Stimulated activated CD4-positive, alpha-beta T cell treated with anti-CD3 and anti-CD28 coated beads, Interleukin-2, amount 100 ng/mL, for 24 hours (primary cell): ENCODE results near the gene NECAB2.
A peak's percentile ranks its signal among the peaks of the same experiment; 100 is the strongest.

Experiments
- DNase-seq, 2 donors: peaks; one replicate each; pipeline ENCODE4 v3.0.0-alpha.2; 2020

The NECAB2 gene

DNA sequence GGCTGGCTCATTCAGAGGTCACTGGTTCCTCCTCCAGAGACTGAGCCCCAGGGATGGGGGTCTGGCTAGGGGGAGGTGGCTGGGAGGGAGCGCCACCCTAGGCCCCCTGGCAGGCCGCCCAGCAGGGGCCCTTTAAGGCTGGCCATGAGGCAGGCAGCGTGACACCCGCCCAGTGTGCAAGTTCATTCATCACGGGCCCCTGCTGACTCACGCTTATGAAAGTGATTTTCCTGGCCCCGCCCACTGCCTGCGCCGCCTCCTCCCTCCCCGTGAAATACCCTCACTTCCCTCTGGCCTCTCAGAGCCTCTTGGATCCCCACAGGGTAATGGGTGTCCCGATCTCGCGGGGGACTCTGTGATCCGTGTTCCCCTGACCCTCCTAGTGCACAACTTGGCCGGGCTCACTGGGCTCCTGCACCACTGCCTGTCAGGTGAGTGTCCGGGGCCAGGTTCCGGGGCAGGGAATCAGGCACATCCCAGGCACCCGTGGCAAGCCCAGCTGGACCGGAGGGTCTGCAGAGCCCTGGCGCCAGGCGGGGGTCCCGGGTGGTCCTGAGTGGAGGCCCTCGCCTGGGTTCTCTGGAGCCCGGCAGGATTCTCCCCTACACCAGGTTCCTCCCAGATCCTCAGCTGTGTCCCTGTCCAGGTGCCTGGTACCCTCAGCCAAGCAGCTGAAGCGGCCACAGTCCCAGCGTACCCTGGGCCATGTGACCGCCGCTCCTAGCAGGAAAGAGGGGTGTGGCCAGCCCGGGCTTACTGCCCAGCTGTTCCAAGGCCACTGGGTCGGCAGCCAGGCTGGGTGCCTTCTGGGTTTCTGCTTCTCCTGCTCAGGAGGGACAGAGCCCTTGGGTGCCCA is 14.9 kb upstream of the NECAB2 start, which contains the start of gene OSGIN1:
OSGIN1 (plus strand) TSS at position 301 of the 856 bp plus-strand sequence. CDS start 4,432 bp downstream, outside the sequence.
- peak; percentile 83 to 90 for DNase-seq

DNA sequence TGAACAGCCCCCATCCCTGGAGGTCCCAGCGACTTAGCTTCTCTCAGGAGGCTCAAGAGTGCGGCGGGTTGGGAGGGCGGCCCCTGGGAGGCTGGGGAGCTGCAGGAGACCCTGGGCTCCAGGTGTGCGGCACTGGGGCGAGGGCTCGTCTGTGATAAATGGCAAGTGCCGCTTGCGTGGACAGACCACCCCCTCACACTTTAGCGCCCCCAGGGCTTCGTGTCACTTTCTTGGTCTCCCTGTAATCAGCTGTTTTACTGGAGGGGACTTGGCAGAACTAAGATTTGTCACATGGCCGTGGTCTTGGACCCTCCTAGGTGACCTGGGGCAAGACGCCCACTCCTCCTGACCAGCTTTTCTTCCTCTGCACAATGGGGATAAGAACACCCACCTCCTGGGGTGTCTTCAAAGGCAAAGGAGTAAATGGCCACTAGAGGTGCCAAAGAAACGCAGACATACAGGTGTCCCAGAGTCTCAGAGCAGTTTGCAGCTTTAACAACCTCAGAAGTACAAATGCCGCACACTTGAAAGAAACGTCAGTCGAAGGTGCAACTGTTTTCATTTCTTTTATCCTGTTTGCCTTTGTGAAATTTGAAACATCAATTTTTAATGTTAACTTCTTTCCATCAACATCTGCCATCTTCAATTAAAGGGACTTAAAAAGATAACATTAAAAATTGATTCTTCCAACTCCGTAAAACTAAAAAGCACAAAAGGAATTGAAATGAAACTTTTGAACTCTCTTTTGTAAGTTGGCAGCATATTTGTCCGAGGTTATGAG is 14.1 kb upstream of the NECAB2 start:
- DNase-seq, result no peak

DNA sequence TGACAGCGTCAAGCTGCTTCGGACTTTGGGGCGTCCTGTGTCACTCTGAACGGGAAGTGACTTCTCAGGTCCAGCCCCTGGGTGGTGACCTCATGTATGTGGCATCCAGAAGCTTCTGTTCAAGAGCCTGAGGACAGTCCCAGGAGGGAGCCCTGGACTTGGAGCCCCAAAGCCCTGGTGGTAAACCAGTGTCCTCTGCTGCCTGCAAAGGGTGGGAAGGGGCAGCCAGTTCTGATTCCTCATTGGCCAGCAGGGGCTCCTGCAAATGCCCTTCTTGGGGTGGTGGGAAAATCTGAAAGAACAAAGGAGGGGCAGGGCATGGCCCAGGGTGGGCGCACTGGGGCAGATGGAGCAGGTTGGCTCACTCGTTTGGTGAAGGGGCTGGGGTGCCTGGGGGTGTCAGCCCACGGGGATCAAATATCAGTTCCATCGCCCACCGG is 13.4 kb upstream of the NECAB2 start:
- no peak for DNase-seq

DNA sequence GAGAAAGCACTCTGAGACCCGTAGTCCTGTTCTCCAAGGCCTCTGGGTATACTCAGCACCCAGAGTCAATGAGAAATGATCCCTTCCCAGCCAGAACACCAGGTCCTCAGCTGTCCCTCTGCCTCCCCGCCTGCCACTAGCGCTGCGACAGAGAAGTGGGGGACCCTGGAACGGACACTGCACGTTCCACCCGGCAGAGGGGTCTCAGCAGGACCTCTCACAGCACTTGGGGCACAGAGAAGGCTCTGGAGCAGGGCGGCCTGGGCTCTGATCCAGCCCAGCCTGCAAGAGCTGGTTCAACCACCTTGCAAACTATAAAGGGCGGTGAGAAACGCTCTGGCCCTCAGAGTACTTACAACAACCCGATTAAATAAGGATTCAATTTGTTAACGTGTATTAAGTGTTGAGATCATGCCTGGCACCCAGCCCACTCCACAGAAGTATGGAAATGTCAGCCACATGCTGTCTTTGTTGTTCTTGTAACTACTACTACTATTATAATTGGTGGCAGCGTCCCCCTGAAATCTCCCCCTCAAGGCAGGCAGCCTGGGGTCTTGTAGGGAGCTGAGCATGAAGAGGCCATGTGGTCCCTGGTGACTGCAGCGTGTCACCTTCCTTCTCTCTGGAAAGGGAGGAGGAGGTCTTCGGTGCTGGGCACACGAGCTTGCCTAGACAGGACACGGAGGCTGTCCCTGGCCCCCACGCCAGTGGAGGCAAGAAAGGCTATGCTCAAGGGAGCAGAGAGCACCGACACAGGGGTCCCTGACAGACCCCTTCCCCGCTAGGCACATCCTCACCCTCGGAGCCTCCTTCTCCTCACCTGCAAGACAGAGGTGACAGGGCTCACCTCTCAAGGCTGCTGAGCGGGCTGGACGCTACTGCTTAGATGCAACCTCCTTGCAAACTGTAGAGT is 12.6 kb upstream of the NECAB2 start:
- DNase-seq, result no peak

DNA sequence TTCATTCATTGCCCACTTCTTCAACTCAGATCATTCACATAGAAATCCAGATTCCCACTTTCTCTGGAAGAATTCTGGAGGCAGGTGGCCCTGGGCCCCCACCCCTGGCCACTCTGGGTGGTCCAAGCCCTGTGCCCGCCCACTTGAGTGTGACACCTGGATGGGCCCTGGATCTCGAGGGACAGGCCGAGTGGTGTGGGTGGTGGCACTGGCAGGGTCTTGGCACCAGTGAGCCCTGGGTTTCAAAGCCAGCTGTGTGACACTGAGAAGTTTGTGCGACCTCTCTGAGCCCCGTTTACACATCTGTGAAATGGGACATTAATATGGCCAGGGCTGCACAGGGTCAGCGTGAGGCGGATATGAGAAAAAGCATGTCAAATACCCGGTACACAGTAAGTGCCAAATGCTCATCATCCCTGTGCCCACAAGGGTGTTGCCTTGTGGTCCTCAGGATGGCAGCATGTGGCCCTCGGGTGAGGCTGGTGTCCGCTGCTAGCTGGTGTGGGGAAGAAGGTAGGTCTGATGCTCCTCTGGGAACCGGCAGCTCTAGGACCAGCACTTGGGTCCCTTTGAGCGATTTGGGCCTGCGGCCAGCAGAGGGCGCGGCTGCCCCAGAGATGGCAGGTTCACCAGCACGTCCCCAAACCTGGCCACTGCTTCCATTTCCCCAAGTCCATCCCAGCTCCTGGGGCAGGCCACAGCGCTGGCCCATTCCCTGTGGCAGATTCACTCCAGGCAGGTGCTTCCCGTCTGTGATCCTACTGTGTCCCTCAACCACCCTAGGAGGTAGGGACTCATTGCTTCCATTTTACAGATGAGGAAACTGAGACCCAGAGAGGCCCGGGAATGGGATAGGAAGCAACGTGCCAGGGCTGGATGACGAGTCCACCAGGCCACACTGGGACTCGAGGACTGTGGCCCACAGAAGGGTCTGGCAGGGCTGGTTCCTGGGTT is 11.4 kb upstream of the NECAB2 start:
- DNase-seq, result peak; percentile 77 to 85

DNA sequence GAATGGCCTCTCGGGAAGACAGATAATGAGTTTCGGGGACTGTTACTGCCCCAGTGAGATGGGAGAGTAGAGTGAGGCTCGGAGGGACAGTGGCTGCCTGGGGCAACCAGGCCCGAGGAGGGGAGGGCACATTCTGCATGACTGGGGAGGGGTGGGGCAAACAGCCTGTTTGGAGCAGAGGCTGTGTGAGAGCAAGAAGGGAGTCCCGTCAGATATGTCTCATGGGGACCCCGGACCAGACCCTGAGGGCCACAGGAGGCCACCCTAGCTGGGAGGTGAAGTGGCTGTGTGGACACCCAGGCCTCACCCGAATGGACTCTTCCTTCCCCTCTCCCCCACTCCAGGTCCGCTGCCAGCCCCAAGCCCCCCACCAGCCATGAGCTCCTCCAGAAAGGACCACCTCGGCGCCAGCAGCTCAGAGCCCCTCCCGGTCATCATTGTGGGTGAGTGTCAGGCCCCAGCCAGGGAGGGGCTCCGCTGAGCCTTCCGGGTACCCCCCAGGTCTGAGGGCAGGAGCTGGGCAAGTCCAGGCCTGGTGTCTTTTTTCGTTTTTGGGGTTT is 10.7 kb upstream of the NECAB2 start:
- no peak for DNase-seq

DNA sequence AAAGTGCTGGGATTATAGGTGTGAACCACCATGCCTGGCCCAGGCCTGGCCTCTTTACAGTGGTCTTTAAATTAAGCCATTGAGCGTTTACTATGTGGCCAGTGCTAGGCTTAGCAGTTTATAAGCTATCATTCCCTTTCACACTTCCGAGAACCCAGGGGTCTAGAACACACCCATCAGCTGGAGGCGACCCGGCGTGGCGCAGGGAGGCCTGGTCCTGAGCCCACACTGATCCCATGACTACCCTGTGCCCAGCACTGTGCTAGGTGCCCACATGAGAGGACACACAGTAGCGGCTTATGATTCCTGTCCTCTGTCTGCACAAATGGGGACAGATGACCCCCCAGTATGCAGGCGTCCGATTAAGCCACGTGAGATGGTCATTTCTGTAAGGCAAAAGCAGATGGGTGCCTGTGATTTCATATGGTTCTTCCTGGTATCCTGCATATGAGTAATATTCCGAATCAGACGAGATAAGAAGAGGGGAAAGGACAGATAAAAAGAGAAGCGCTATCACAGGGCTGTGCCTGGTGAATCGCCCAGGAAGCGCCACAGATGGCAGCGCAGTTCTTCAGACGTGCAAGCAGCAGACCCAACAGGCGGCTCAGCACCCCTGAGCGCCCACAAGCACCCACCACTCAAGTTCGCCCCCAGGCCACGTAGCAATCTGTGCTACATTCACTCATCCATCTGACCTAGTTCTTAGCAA is 9.8 kb upstream of the NECAB2 start:
- DNase-seq, result no peak

DNA sequence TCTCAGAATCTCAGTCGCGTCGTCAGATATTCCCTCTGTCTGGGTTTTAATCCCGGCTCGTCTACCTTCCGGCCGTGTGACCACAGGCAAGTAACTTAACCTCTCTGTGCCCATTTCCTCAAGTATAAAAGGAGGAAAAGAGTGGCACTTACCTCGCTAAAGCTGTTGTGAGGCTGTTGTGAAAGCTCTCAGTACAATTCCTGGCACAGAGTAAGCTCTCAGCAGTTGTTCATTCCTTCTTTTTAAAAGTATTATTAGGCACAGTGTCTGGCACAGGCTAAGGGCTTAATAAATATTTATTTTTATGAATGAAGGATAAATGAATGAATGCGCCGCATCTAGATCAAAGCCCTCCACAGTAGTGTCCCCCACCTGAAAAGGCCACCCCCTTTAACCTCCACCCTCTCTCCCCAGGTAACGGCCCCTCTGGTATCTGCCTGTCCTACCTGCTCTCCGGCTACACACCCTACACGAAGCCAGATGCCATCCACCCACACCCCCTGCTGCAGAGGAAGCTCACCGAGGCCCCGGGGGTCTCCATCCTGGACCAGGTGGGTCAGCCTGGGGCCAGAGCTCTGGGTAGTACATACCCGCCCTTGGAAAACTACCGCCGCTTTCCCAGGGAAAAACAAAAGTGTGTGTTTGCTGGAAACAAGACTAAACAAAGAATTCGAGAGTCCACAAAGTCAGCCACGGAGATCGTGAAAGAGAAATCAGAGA is 9.0 kb upstream of the NECAB2 start:
- DNase-seq, result no peak

DNA sequence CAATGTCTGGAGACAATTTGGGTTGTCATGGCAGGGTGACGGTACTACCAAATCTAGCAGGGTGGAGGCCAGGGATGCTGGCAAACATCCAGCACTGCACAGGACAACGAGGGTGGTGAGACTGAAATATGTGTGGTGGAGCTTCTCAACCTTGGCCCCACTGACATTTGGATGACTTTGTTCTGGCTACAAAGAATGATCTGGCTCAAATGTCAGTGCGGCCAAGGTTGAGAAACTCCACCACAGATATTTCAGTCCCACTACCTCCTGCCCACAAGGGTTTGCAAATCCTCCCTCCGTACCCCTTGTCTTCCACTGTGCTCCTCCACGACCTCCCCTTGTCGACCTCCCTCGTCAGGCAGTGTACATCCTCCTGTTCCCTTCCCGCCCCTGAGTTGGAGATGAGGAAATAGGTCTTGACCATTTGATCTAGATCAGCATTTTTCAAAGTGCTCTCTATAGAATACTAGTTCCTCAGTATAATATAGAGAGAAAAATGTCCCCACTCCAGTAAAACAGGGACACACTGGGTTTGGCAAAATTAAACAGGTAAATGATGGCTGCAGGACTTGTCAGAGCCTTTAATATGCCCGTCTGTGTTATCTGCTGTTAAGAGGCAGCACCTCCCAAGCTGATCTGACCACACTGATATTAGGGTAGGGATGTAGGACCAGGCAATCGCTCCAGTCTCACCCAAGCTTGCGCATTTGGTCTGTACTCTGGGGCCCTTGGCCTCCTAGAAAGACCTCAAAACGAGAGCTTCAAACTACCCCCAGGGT is 8.2 kb upstream of the NECAB2 start:
- no peak for DNase-seq

DNA sequence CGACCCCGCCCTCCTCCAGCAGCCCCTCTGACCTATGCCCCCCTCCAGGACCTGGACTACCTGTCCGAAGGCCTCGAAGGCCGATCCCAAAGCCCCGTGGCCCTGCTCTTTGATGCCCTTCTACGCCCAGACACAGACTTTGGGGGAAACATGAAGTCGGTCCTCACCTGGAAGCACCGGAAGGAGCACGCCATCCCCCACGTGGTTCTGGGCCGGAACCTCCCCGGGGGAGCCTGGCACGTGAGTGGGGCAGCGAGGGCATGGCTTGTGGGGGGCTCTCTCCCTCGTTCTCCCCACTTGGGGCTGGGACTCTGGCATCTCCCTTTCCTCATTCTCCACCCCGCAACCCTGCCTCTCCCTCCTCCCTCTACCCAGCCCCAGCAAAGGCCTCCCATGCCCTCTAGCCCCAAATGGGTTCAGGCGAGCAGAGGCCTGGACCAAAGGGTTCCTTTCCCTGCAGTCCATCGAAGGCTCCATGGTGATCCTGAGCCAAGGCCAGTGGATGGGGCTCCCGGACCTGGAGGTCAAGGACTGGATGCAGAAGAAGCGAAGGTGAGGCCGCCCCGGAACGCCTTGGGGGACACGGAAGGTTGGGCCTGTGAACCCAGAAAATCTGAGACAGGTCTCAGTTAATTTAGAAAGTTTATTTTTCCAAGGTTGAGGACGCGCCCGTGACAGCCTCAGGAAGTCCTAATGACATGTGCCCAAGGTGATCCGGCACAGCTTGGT is 7.4 kb upstream of the NECAB2 start:
- no peak for DNase-seq

DNA sequence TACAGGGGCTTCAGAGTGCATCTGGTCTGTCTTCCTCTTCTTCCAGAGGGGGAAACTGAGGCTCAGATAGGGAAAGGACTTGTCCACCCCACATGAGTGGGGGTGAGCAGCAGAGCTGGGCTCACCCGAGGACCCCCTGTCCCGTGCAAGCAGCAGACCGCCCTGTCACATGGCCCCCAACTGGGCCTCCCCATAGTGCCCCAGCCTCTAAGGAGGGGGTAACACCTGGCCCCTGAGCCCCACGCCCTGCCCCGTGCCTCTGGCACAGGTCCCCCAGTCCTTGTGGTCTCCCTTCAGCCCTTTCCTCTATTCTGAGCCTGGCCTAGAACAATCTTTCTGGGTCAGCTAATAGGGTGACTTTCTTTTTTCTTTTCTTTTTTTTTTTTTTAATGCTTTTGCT is 6.5 kb upstream of the NECAB2 start:
- no peak for DNase-seq

DNA sequence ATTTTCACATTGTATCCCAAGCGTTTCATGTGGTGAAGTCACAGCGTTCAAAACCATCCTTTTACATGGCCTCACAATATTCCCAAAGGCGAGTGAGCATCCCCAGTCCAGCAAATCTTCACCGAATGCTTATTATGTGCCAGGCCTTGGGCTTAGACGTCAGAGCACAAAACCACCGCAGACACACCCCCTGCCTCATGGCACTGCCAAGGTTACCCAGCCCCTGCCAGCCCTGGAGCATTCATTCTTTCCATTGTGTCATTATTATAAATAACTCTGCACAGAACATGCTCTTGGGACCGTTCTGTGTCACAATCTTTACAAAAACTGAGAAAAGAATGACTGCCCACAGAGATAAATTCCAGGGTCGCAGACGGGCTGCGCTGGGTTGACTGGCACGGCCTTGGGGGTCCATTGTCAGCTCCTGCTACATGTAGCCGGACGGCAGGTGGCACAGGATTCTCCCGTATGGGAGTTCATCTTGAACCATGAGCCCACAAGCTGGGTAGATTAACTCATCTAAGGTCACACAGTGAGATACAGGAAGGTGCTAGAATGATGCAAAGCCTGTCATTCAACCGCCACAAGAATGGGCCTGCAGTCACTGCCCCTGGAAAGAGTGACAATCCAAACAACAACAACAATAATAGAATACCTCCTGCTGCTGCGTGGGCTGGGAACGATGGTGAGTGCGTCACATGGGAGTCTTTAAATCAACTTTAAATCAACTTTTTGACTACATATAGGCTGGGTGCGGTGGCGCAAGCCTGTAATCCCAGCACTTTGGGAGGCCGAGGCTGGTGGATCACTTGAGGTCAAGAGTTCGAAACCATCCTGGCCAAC is 4.5 kb upstream of the NECAB2 start:
- no peak for DNase-seq

DNA sequence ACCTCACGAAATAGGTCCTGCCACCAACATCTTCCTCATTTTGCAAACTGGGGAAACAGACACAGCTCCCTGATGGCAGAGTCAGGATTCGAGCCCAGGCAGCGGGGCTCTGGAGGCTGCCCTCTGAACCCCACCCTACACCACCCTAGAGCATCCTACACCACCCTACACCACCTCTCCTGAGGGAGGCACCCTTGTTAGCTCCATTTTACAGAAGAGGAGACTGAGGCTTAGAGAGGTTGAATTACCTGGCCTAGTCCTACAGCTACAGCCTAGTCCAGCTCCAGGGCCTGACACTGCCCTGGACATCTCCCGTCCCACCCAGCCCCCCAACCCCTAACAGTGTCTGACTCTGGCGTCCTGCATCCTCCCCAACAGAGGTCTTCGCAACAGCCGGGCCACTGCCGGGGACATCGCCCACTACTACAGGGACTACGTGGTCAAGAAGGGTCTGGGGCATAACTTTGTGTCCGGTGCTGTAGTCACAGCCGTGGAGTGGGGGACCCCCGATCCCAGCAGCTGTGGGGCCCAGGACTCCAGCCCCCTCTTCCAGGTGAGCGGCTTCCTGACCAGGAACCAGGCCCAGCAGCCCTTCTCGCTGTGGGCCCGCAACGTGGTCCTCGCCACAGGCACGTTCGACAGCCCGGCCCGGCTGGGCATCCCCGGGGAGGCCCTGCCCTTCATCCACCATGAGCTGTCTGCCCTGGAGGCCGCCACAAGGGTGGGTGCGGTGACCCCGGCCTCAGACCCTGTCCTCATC is 3.2 kb upstream of the NECAB2 start:
- DNase-seq, result no peak

DNA sequence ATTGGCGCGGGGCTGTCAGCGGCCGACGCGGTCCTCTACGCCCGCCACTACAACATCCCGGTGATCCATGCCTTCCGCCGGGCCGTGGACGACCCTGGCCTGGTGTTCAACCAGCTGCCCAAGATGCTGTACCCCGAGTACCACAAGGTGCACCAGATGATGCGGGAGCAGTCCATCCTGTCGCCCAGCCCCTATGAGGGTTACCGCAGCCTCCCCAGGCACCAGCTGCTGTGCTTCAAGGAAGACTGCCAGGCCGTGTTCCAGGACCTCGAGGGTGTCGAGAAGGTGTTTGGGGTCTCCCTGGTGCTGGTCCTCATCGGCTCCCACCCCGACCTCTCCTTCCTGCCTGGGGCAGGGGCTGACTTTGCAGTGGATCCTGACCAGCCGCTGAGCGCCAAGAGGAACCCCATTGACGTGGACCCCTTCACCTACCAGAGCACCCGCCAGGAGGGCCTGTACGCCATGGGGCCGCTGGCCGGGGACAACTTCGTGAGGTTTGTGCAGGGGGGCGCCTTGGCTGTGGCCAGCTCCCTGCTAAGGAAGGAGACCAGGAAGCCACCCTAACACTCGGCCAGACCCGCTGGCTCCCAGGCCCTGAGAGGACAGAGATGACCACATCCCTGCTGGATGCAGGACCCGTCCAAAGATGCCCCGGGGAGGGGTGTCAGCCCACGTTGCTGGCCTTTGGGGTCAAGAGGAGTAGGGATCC is 2.4 kb upstream of the NECAB2 start:
- no peak for DNase-seq

DNA sequence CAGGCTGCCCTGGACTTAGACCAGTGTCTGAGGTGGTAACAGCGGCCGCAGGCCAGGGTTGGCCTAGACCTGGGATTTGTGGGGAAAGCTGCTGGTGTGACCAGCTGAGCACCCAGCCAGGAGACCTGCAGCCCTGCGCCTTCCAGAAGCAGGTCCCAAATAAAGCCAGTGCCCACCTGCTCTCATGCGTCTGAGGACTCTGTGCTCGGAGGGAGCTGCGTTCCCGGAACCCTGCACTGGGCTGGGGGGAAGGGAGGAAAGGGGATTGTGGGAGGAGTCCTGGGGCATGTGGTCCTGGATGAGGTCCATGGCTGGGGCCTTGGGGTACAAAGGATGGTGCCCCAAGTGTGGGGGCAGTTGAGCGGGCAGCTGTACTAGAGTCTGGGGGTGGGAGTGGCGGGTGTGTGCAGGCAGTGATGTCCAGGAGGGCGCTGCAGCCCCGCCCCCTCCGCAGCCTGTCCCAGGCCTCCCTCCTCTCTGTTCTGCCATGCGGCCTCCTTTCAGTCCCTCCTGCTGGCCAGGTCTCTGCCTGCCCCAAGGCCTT is 1.8 kb upstream of the NECAB2 start:
- DNase-seq, result no peak

DNA sequence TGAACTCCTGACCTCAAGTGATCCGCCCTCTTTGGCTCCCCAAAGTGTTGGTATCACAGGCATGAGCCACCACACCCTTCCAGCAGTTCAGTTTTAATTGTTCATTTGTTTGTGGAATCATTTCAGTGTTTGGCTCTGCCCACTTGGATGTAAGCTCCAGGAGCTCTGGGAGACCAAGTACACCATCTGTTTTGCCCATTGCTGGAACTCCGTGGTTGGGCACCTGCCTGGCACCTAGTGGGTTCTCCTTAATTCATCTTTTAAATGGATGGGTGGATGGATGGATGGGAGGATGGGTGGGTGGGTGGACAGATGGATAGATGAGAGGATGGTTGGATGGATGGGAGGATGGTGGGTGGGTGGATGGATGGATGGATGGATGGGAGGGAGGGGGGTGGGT is 953 bp upstream of the NECAB2 start:
- DNase-seq, result no peak
